IMR-90 (cell line): Measurements from ENCODE around the gene IFNE.

Source experiments
- BHLHE40 ChIP-seq: fragments of 150-350 bp; IDR thresholded peaks from 2 replicates; pipeline ENCODE4 v1.6.1; 2016; ENCODE audit warnings: mild to moderate bottlenecking, low read depth, low read length
- CEBPB ChIP-seq: IDR thresholded peaks from 2 replicates; pipeline ENCODE4 v1.6.1; 2012; ENCODE audit warnings: low read depth, low read length, improper control_type of control experiment
- CHD1 ChIP-seq: IDR thresholded peaks from 2 replicates; pipeline ENCODE4 v1.6.1; 2012; ENCODE audit warnings: low read depth, low read length, improper control_type of control experiment
- CTCF ChIP-seq: conservative IDR thresholded peaks from 2 replicates; pipeline ENCODE4 v1.5.1; 2012; ENCODE audit warnings: mild to moderate bottlenecking, low read depth, low read length, improper control_type of control experiment
- FOS ChIP-seq: fragments of 150-350 bp; IDR thresholded peaks from 2 replicates; pipeline ENCODE4 v1.6.1; 2016; ENCODE audit warnings: low read depth, low read length
- MAFK ChIP-seq: IDR thresholded peaks from 2 replicates; pipeline ENCODE4 v1.6.1; 2012; ENCODE audit warnings: low read depth, low read length, improper control_type of control experiment
- MAZ ChIP-seq: IDR thresholded peaks from 2 replicates; pipeline ENCODE4 v1.6.1; 2012; ENCODE audit warnings: low read depth, mild to moderate bottlenecking, low read length, improper control_type of control experiment, moderate library complexity, borderline replicate concordance
- MXI1 ChIP-seq: IDR thresholded peaks from 2 replicates; pipeline ENCODE4 v1.6.1; 2012; ENCODE audit warnings: low read depth, mild to moderate bottlenecking, low read length, moderate library complexity, borderline replicate concordance
- NFE2L2 ChIP-seq: fragments of 150-350 bp; IDR thresholded peaks from 2 replicates; pipeline ENCODE4 v1.6.1; 2016; ENCODE audit warnings: low read depth, mild to moderate bottlenecking, low read length
- POLR2A ChIP-seq: IDR thresholded peaks from 2 replicates; pipeline ENCODE4 v1.6.1; 2012; ENCODE audit warnings: mild to moderate bottlenecking, low read depth, low read length
- RAD21 ChIP-seq: IDR thresholded peaks from 2 replicates; pipeline ENCODE4 v1.6.1; 2012; ENCODE audit warnings: low read length, improper control_type of control experiment
- RCOR1 ChIP-seq: IDR thresholded peaks from 2 replicates; pipeline ENCODE4 v1.6.1; 2012; ENCODE audit warnings: mild to moderate bottlenecking, low read length, improper control_type of control experiment; ENCODE audit not compliant: insufficient replicate concordance
- SMC3 ChIP-seq: fragments of 150-350 bp; IDR thresholded peaks from 2 replicates; pipeline ENCODE4 v1.6.1; 2016; ENCODE audit warnings: low read depth, mild to moderate bottlenecking, antibody characterized with exemption, low read length, moderate library complexity
- USF2 ChIP-seq: fragments of 150-350 bp; IDR thresholded peaks from 2 replicates; pipeline ENCODE4 v1.6.1; 2017; ENCODE audit warnings: mild to moderate bottlenecking, antibody characterized with exemption, low read length, low read depth

- TF ChIP-seq CTCF: peak; percentile 49
- no peak for TF ChIP-seq BHLHE40
- no peak for TF ChIP-seq POLR2A
- TF ChIP-seq NFE2L2: no peak
- TF ChIP-seq MAZ: no peak
- no peak for TF ChIP-seq CHD1
- TF ChIP-seq CEBPB: no peak
- no peak for TF ChIP-seq USF2
- TF ChIP-seq FOS: no peak
- TF ChIP-seq MAFK: no peak
- TF ChIP-seq SMC3: peak; percentile 30; the same call in 1 of the 2 replicates
- peak; percentile 48 for TF ChIP-seq RAD21
- no peak for TF ChIP-seq RCOR1
- no peak for TF ChIP-seq MXI1
These were observed 9.6 kb upstream of the IFNE start for GRCh38 chr9:21491756-21492155.
